Neuronal stem cell (in vitro differentiated cells): ENCODE data around the gene ARHGEF37.
"Not testable (repeated sequence)": the region's sequence is repeated elsewhere in the genome, so short reads cannot be mapped to it uniquely, and the experiment has no call there.

Experiments used
- DNase-seq: peaks from one replicate; pipeline ENCODE4 v3.0.0-alpha.2; 2013; ENCODE audit warnings: low spot score
- H2AFZ ChIP-seq: one replicate; pipeline ENCODE4 v1.6.1; 2013; ENCODE audit warnings: mild to moderate bottlenecking, low read length, inconsistent platforms
- H2AK5ac ChIP-seq: 2 replicates; pipeline ENCODE4 v1.6.1; 2013; ENCODE audit warnings: low read depth, mild to moderate bottlenecking, inconsistent platforms, low read length, moderate library complexity, mixed read lengths
- H2BK120ac ChIP-seq: 2 replicates; pipeline ENCODE4 v1.6.1; 2013; ENCODE audit warnings: low read depth, mild to moderate bottlenecking, inconsistent platforms, low read length, moderate library complexity, mixed read lengths
- H2BK12ac ChIP-seq: one replicate; pipeline ENCODE4 v1.6.1; 2013; ENCODE audit warnings: low read length, inconsistent platforms
- H2BK15ac ChIP-seq: 2 replicates; pipeline ENCODE4 v1.6.1; 2013; ENCODE audit warnings: mild to moderate bottlenecking, low read length, inconsistent platforms, mixed read lengths
- H2BK5ac ChIP-seq: one replicate; pipeline ENCODE4 v1.6.1; 2013; ENCODE audit warnings: inconsistent platforms, mild to moderate bottlenecking, low read length, moderate library complexity
- H3K14ac ChIP-seq: one replicate; pipeline ENCODE4 v1.6.1; 2013; ENCODE audit warnings: low read length, inconsistent platforms
- H3K18ac ChIP-seq: 2 replicates; pipeline ENCODE4 v1.6.1; 2013; ENCODE audit warnings: low read length, inconsistent platforms
- H3K23ac ChIP-seq: 2 replicates; pipeline ENCODE4 v1.6.1; 2013; ENCODE audit warnings: low read depth, mild to moderate bottlenecking, mixed read lengths, low read length, inconsistent platforms; ENCODE audit not compliant: poor library complexity
- H3K27ac ChIP-seq: replicated peaks from 3 replicates; pipeline ENCODE4 v1.5.1; 2013; ENCODE audit warnings: low read length, inconsistent platforms
- H3K27me3 ChIP-seq, 3 experiments: 2 replicates each; pipeline ENCODE4 v1.6.1; 2013; ENCODE audit warnings: low read length in 3 of 3, mild to moderate bottlenecking in 2 of 3, inconsistent platforms in 1 of 3, low read depth in 1 of 3, mixed read lengths in 1 of 3, moderate library complexity in 1 of 3; ENCODE audit not compliant: control insufficient read depth in 3 of 3, insufficient read depth in 3 of 3
- H3K36me3 ChIP-seq, 2 donors: replicated peaks in 1 of 2; 2 replicates each; pipeline ENCODE4 v1.6.1; 2013; ENCODE audit warnings: low read length in 2 of 2; ENCODE audit not compliant: control insufficient read depth in 2 of 2, insufficient read depth in 2 of 2
- H3K4ac ChIP-seq: 2 replicates; pipeline ENCODE4 v1.6.1; 2013; ENCODE audit warnings: inconsistent platforms, mild to moderate bottlenecking, low read length, moderate library complexity
- H3K4me1 ChIP-seq, 2 donors: 1 replicate in 1 of 2; 2 replicates in 1 of 2; pipeline ENCODE4 v1.6.1; 2013; ENCODE audit warnings: low read length in 2 of 2, low read depth in 1 of 2; ENCODE audit not compliant: control insufficient read depth in 2 of 2, insufficient read depth in 1 of 2
- H3K4me2 ChIP-seq: one replicate; pipeline ENCODE4 v1.6.1; 2013; ENCODE audit warnings: mild to moderate bottlenecking, low read length, inconsistent platforms; ENCODE audit not compliant: insufficient read depth, poor library complexity, severe bottlenecking
- H3K4me3 ChIP-seq, 2 donors: 2 replicates each; pipeline ENCODE4 v1.5.1; 2013; ENCODE audit warnings: low read length in 2 of 2, mild to moderate bottlenecking in 2 of 2, inconsistent platforms in 1 of 2, moderate library complexity in 1 of 2
- H3K79me1 ChIP-seq: one replicate; pipeline ENCODE4 v1.6.1; 2013; ENCODE audit warnings: low read depth, mild to moderate bottlenecking, inconsistent platforms, low read length, moderate library complexity
- H3K9ac ChIP-seq: one replicate; pipeline ENCODE4 v1.6.1; 2013; ENCODE audit warnings: mild to moderate bottlenecking, low read depth, low read length, inconsistent platforms; ENCODE audit not compliant: poor library complexity
- H3K9me3 ChIP-seq, 2 donors: replicated peaks in 1 of 2; 2 replicates each; pipeline versions ENCODE3 to v1.6.1; 2013; ENCODE audit warnings: low read length in 2 of 2, mild to moderate bottlenecking in 2 of 2, inconsistent platforms in 1 of 2, low read depth in 1 of 2, mixed read lengths in 1 of 2, moderate library complexity in 1 of 2; ENCODE audit not compliant: control insufficient read depth in 2 of 2, insufficient read depth in 1 of 2
- H4K8ac ChIP-seq: one replicate; pipeline ENCODE4 v1.6.1; 2013; ENCODE audit warnings: low read depth, mild to moderate bottlenecking, inconsistent platforms, low read length, moderate library complexity
- H4K91ac ChIP-seq: one replicate; pipeline ENCODE4 v1.6.1; 2013; ENCODE audit warnings: low read length, low read depth, mild to moderate bottlenecking, inconsistent platforms; ENCODE audit not compliant: poor library complexity
- WGBS, 2 donors: extraction: QIAGEN DNeasy Blood & Tissue Kit; methylation state at CpG; one replicate each; pipeline ENCODE4 v1.1.7; 2013; ENCODE audit warnings: missing lambda C conversion rate in 2 of 2, mixed read lengths in 1 of 2; ENCODE audit not compliant: insufficient read length in 2 of 2, insufficient replicate concordance in 1 of 2; ENCODE audit errors: extremely low coverage in 2 of 2; 5-methylcytosine and 5-hydroxymethylcytosine counted together

The ARHGEF37 gene

GRCh38 chr5:149648464-149649393 is 67.4 kb downstream of the ARHGEF37 start:
- not testable (repeated sequence) for H3K4me1 ChIP-seq, H2BK5ac ChIP-seq, H4K91ac ChIP-seq, H3K27ac ChIP-seq, H3K14ac ChIP-seq, H3K9me3 ChIP-seq, H3K9ac ChIP-seq, H3K4ac ChIP-seq, H3K27me3 ChIP-seq, H2BK120ac ChIP-seq, H3K79me1 ChIP-seq, H2AFZ ChIP-seq, H2AK5ac ChIP-seq, DNase-seq, H2BK12ac ChIP-seq, H3K23ac ChIP-seq, H3K4me2 ChIP-seq, H3K36me3 ChIP-seq, H4K8ac ChIP-seq, H3K18ac ChIP-seq, H2BK15ac ChIP-seq, H3K4me3 ChIP-seq
- WGBS, 2 donors, result no CpG with 5 or more reads among the region's 6 CpGs

GRCh38 chr5:149649730-149650129 is 68.4 kb downstream of the ARHGEF37 start:
- not testable (repeated sequence) for H3K4me3 ChIP-seq, H4K91ac ChIP-seq, H2BK120ac ChIP-seq, DNase-seq, H3K18ac ChIP-seq, H3K36me3 ChIP-seq, H2AFZ ChIP-seq, H3K9me3 ChIP-seq, H3K9ac ChIP-seq, H3K4me1 ChIP-seq, H3K14ac ChIP-seq, H2BK12ac ChIP-seq, H3K4ac ChIP-seq, H3K27me3 ChIP-seq, H3K27ac ChIP-seq, H2BK15ac ChIP-seq, H2AK5ac ChIP-seq, H3K23ac ChIP-seq, H4K8ac ChIP-seq, H3K79me1 ChIP-seq, H3K4me2 ChIP-seq, H2BK5ac ChIP-seq
- no CpG with 5 or more reads among the region's 1 CpG for WGBS, 2 donors

GRCh38 chr5:149651686-149652085 is 70.4 kb downstream of the ARHGEF37 start:
- H2AK5ac ChIP-seq, result no peak overlapping the region
- H2BK15ac ChIP-seq, result no peak overlapping the region
- no peaks in the 10 kb centered on the region for H3K4me1 ChIP-seq
- DNase-seq, result no peak
- no peak overlapping the region for H3K27ac ChIP-seq
- no peak overlapping the region for H3K18ac ChIP-seq
- H2BK120ac ChIP-seq, result no peak overlapping the region
- no peak overlapping the region for H3K14ac ChIP-seq
- no peaks in the 10 kb centered on the region for H3K36me3 ChIP-seq
- no peak overlapping the region for H3K23ac ChIP-seq
- H3K9ac ChIP-seq, result no peak overlapping the region
- H4K8ac ChIP-seq, result no peak overlapping the region
- no peak overlapping the region for H3K4me2 ChIP-seq
- no peak overlapping the region for H2AFZ ChIP-seq
- H2BK5ac ChIP-seq, result no peak overlapping the region
- H4K91ac ChIP-seq, result no peak overlapping the region
- WGBS, 2 donors, result no CpG with 5 or more reads among the region's 1 CpG
- no peak overlapping the region for H3K4ac ChIP-seq
- no peak overlapping the region for H3K4me3 ChIP-seq
- H3K27me3 ChIP-seq, result no peaks in the 10 kb centered on the region
- H3K79me1 ChIP-seq, result no peaks in the 10 kb centered on the region
- no peak overlapping the region for H2BK12ac ChIP-seq
- no peaks in the 10 kb centered on the region for H3K9me3 ChIP-seq

GRCh38 chr5:149652697-149653096 is 71.4 kb downstream of the ARHGEF37 start:
- H3K18ac ChIP-seq, result no peak overlapping the region
- H3K9me3 ChIP-seq, result no peaks in the 10 kb centered on the region
- no peaks in the 10 kb centered on the region for H3K4me1 ChIP-seq
- no peak overlapping the region for H4K8ac ChIP-seq
- no peak overlapping the region for H2BK15ac ChIP-seq
- no peak overlapping the region for H2BK5ac ChIP-seq
- H3K36me3 ChIP-seq, result no peaks in the 10 kb centered on the region
- no peak overlapping the region for H2AK5ac ChIP-seq
- no peak overlapping the region for H2BK120ac ChIP-seq
- WGBS, 2 donors, result no CpG with 5 or more reads among the region's 2 CpGs
- H3K4me3 ChIP-seq, result no peak overlapping the region
- no peak for DNase-seq
- H3K27ac ChIP-seq, result no peak overlapping the region
- no peak overlapping the region for H3K4me2 ChIP-seq
- no peak overlapping the region for H3K14ac ChIP-seq
- H2AFZ ChIP-seq, result no peak overlapping the region
- no peaks in the 10 kb centered on the region for H3K27me3 ChIP-seq
- no peaks in the 10 kb centered on the region for H3K79me1 ChIP-seq
- H3K4ac ChIP-seq, result no peak overlapping the region
- H2BK12ac ChIP-seq, result no peak overlapping the region
- no peak overlapping the region for H3K9ac ChIP-seq
- H3K23ac ChIP-seq, result no peak overlapping the region
- no peak overlapping the region for H4K91ac ChIP-seq
